Neural cell (in vitro differentiated cells): Measurements from ENCODE around the gene KRTAP4-1. TPM values are rescaled to one million over a fixed set of nuclear protein-coding genes. Genes with fewer than 3 reads are reported as not detected.
"Not testable (repeated sequence)": the region's sequence is repeated elsewhere in the genome, so short reads cannot be mapped to it uniquely, and the experiment has no call there.

ENCODE experiments used
- H2AFZ ChIP-seq: fragments of 200-600, 300-800 bp; sonication (generic), shearing (Covaris generic); 2 replicates; pipeline ENCODE4 v1.6.0; 2014; ENCODE audit warnings: low read depth, mild to moderate bottlenecking, antibody characterized with exemption, low read length, moderate library complexity
- H3F3A ChIP-seq: fragments of 200-600 bp; shearing (Covaris generic); 2 replicates; pipeline ENCODE4 v1.6.1; 2016; ENCODE audit warnings: mild to moderate bottlenecking, moderate library complexity, mixed read lengths, antibody characterized with exemption, low read length; ENCODE audit not compliant: insufficient read depth, poor library complexity, severe bottlenecking
- H3K27ac ChIP-seq: fragments of 200-600, 300-800 bp; sonication (generic), shearing (Covaris generic); 2 replicates; pipeline ENCODE4 v1.5.1; 2014; ENCODE audit warnings: mild to moderate bottlenecking, low read length, moderate library complexity
- H3K27me3 ChIP-seq: fragments of 300-800, 200-600 bp; sonication (generic), shearing (Covaris generic); 2 replicates; pipeline ENCODE4 v1.6.0; 2014; ENCODE audit warnings: mild to moderate bottlenecking, low read depth, low read length, moderate library complexity; ENCODE audit not compliant: insufficient read depth
- H3K36me3 ChIP-seq: fragments of 300-800, 200-600 bp; sonication (generic), shearing (Covaris generic); 2 replicates; pipeline ENCODE4 v1.5.1; 2014; ENCODE audit warnings: mild to moderate bottlenecking, antibody characterized with exemption, low read length, moderate library complexity; ENCODE audit not compliant: insufficient read depth
- H3K4me2 ChIP-seq: fragments of 300-800, 200-600 bp; sonication (generic), shearing (Covaris generic); 2 replicates; pipeline ENCODE4 v1.6.0; 2014; ENCODE audit warnings: mild to moderate bottlenecking, low read length
- H3K4me3 ChIP-seq: fragments of 300-800, 200-600 bp; sonication (generic), shearing (Covaris generic); 2 replicates; pipeline ENCODE4 v1.5.1; 2014; ENCODE audit warnings: mild to moderate bottlenecking, low read length, moderate library complexity
- H3K79me2 ChIP-seq: fragments of 200-600 bp; shearing (Covaris generic); replicated peaks from 2 replicates; pipeline ENCODE4 v1.6.0; 2014; ENCODE audit warnings: mild to moderate bottlenecking, low read length, moderate library complexity; ENCODE audit not compliant: insufficient read depth
- H3K9ac ChIP-seq: fragments of 300-800, 200-600 bp; sonication (generic), shearing (Covaris generic); 2 replicates; pipeline ENCODE4 v1.6.1; 2016; ENCODE audit warnings: mild to moderate bottlenecking, low read length, mixed read lengths
- H3K9me2 ChIP-seq: fragments of 200-600 bp; shearing (Covaris generic); 2 replicates; pipeline ENCODE4 v1.6.1; 2016; ENCODE audit warnings: mild to moderate bottlenecking, low read length, mixed read lengths; ENCODE audit not compliant: insufficient read depth
- H3K9me3 ChIP-seq: fragments of 200-600, 300-800 bp; sonication (generic), shearing (Covaris generic); 2 replicates; pipeline ENCODE4 v1.6.1; 2016; ENCODE audit warnings: mild to moderate bottlenecking, mixed run types, low read length, moderate library complexity, mixed read lengths
- H4K20me1 ChIP-seq: fragments of 200-600 bp; shearing (Covaris generic); 2 replicates; pipeline ENCODE4 v1.6.1; 2016; ENCODE audit warnings: mild to moderate bottlenecking, mixed run types; ENCODE audit not compliant: insufficient read depth
- EP300 ChIP-seq: fragments of 450-650 bp; conservative IDR thresholded peaks from 2 replicates; pipeline ENCODE4 v1.6.1; 2014; ENCODE audit warnings: antibody characterized with exemption, mild to moderate bottlenecking, moderate library complexity; ENCODE audit not compliant: poor library complexity, severe bottlenecking
- EZH2 ChIP-seq: fragments of 200-600, 300-800 bp; shearing (Covaris generic), sonication (generic); IDR thresholded peaks from 2 replicates; pipeline ENCODE4 v1.6.1; 2014; ENCODE audit warnings: antibody characterized with exemption, low read length, borderline replicate concordance, mild to moderate bottlenecking; ENCODE audit not compliant: insufficient read depth, poor library complexity, severe bottlenecking
- MXI1 ChIP-seq: fragments of 450-650 bp; conservative IDR thresholded peaks from 2 replicates; pipeline ENCODE4 v1.6.1; 2014; ENCODE audit warnings: antibody characterized with exemption, mild to moderate bottlenecking; ENCODE audit not compliant: poor library complexity, severe bottlenecking
- POLR2AphosphoS5 ChIP-seq: IDR thresholded peaks from 2 replicates; pipeline ENCODE4 v1.6.1; 2012
- RAD21 ChIP-seq: fragments of 450-650 bp; conservative IDR thresholded peaks from 2 replicates; pipeline ENCODE4 v1.6.1; 2014; ENCODE audit warnings: antibody characterized with exemption, mild to moderate bottlenecking, moderate library complexity
- SMC3 ChIP-seq: fragments of 450-650 bp; conservative IDR thresholded peaks from 2 replicates; pipeline ENCODE4 v1.6.1; 2014; ENCODE audit warnings: antibody characterized with exemption, mild to moderate bottlenecking, moderate library complexity; ENCODE audit not compliant: poor library complexity
- TAF1 ChIP-seq: IDR thresholded peaks from 2 replicates; pipeline ENCODE4 v1.6.1; 2012; ENCODE audit warnings: low read depth
- polyA plus RNA-seq: library from polyadenylated mRNA; depleted of rRNA; stranded (reverse); fragments of >200 nt; gene quantifications from 2 replicates; pipeline ENCODE4 v1.2.3, GENCODE V29; 2014
- TF ChIP-seq, protein P1 (sequence below): fragments of 450-650 bp; IDR thresholded peaks from 2 replicates; pipeline ENCODE4 v1.5.1; 2014; ENCODE audit warnings: antibody characterized with exemption, mild to moderate bottlenecking, moderate library complexity; ENCODE audit not compliant: poor library complexity, severe bottlenecking
- TF ChIP-seq, protein P2 (sequence below): IDR thresholded peaks from 2 replicates; pipeline ENCODE4 v1.6.1; 2012; ENCODE audit warnings: borderline replicate concordance

KRTAP4-1 gene
- polyA plus RNA-seq, 1 donor from 2014 or later, result not detected

DNA sequence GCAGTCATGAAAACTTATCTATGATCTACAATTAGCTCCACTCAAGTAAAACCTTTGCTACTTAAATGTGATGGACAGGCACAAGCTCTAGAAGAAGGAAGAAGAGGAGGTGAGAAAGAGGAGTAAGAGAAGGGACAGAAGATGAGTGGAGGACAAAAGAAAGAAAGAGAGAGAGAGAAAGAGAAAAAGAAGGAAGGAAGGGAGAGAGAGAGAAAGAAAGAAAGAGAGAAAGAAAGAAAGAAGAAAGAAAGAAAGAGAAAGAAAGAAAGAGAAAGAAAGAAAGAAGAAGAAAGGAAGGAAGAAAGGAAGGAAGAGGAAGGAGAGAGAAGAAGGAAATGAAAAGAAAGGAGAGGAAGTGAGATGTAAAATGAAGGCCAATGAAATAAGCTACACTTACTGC, 45.4 kb upstream of the KRTAP4-1 start:
- H2AFZ ChIP-seq, result no peak overlapping the region
- H3K4me3 ChIP-seq, result no peak overlapping the region
- H3K9me2 ChIP-seq, result no peaks in the 10 kb centered on the region
- H3F3A ChIP-seq, result no peaks in the 10 kb centered on the region
- H4K20me1 ChIP-seq, result no peaks in the 10 kb centered on the region
- no peaks in the 10 kb centered on the region for H3K79me2 ChIP-seq
- H3K27me3 ChIP-seq, result no peaks in the 10 kb centered on the region
- no peak overlapping the region for H3K27ac ChIP-seq
- H3K4me2 ChIP-seq, result no peak overlapping the region
- TF ChIP-seq TAF1, result no peak
- TF ChIP-seq, protein P1, sequence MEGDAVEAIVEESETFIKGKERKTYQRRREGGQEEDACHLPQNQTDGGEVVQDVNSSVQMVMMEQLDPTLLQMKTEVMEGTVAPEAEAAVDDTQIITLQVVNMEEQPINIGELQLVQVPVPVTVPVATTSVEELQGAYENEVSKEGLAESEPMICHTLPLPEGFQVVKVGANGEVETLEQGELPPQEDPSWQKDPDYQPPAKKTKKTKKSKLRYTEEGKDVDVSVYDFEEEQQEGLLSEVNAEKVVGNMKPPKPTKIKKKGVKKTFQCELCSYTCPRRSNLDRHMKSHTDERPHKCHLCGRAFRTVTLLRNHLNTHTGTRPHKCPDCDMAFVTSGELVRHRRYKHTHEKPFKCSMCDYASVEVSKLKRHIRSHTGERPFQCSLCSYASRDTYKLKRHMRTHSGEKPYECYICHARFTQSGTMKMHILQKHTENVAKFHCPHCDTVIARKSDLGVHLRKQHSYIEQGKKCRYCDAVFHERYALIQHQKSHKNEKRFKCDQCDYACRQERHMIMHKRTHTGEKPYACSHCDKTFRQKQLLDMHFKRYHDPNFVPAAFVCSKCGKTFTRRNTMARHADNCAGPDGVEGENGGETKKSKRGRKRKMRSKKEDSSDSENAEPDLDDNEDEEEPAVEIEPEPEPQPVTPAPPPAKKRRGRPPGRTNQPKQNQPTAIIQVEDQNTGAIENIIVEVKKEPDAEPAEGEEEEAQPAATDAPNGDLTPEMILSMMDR, result no peak
- no peak for TF ChIP-seq MXI1
- TF ChIP-seq RAD21, result no peak
- no peak for TF ChIP-seq POLR2AphosphoS5
- TF ChIP-seq EP300, result no peak
- no peak for TF ChIP-seq SMC3
- TF ChIP-seq EZH2, result no peak
- TF ChIP-seq, protein P2, sequence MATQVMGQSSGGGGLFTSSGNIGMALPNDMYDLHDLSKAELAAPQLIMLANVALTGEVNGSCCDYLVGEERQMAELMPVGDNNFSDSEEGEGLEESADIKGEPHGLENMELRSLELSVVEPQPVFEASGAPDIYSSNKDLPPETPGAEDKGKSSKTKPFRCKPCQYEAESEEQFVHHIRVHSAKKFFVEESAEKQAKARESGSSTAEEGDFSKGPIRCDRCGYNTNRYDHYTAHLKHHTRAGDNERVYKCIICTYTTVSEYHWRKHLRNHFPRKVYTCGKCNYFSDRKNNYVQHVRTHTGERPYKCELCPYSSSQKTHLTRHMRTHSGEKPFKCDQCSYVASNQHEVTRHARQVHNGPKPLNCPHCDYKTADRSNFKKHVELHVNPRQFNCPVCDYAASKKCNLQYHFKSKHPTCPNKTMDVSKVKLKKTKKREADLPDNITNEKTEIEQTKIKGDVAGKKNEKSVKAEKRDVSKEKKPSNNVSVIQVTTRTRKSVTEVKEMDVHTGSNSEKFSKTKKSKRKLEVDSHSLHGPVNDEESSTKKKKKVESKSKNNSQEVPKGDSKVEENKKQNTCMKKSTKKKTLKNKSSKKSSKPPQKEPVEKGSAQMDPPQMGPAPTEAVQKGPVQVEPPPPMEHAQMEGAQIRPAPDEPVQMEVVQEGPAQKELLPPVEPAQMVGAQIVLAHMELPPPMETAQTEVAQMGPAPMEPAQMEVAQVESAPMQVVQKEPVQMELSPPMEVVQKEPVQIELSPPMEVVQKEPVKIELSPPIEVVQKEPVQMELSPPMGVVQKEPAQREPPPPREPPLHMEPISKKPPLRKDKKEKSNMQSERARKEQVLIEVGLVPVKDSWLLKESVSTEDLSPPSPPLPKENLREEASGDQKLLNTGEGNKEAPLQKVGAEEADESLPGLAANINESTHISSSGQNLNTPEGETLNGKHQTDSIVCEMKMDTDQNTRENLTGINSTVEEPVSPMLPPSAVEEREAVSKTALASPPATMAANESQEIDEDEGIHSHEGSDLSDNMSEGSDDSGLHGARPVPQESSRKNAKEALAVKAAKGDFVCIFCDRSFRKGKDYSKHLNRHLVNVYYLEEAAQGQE, result no peak
- H3K9ac ChIP-seq, result no peak overlapping the region
- no peaks in the 10 kb centered on the region for H3K9me3 ChIP-seq
- no peaks in the 10 kb centered on the region for H3K36me3 ChIP-seq

DNA sequence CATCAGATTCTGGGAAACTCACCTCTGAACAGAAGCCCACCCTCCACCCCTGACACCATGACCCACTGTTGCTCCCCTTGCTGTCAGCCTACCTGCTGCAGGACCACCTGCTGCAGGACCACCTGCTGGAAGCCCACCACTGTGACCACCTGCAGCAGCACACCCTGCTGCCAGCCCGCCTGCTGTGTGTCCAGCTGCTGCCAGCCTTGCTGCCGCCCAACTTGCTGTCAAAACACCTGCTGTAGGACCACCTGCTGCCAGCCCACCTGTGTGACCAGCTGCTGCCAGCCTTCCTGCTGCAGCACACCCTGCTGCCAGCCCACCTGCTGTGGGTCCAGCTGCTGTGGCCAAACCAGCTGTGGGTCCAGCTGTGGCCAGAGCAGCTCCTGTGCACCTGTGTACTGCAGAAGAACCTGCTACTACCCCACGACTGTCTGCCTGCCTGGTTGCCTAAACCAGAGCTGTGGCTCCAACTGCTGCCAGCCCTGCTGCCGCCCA, 41.9 kb upstream of the KRTAP4-1 start, which contains the start of gene KRTAP9-2:
KRTAP9-2 (plus strand) TSS at position 51 of the 498 bp plus-strand sequence; CDS start at position 58, 7 bp downstream.
- not testable (repeated sequence) for H3K27ac ChIP-seq, H3K9me2 ChIP-seq, H3K79me2 ChIP-seq, H2AFZ ChIP-seq, H3K27me3 ChIP-seq, H3K9ac ChIP-seq, H3K4me3 ChIP-seq, H3K4me2 ChIP-seq, H4K20me1 ChIP-seq, H3F3A ChIP-seq, H3K36me3 ChIP-seq, H3K9me3 ChIP-seq

DNA sequence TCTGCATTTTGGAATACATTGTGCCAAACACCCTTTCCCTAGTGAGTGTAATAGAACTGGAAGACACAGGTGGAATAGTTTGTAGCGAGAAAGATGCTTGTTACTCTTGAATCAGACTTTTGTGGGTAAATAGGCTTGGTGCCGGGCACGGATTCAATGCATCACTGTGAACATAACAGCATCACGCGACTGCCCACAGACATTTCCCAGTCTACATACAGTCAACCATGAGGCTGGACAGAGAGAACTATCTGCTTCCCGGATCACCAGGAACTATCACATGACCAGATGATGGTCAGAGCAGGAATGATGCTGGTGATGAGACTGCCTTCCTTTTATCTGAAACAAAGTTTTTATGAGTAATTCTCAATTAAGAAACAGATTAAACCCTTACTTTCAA, 41.3 kb upstream of the KRTAP4-1 start:
- Histone ChIP-seq H3K9ac (no peak overlapping the region), H3K9me2 (no peaks in the 10 kb centered on the region), H3K4me3 (no peak overlapping the region), H3K36me3 (no peaks in the 10 kb centered on the region), H4K20me1 (no peaks in the 10 kb centered on the region), H3K9me3 (no peaks in the 10 kb centered on the region), H3K27ac (no peak overlapping the region), H2AFZ (no peak overlapping the region), H3K4me2 (no peak overlapping the region), H3K79me2 (no peaks in the 10 kb centered on the region), H3K27me3 (no peaks in the 10 kb centered on the region), H3F3A (no peaks in the 10 kb centered on the region)
- TF ChIP-seq RAD21 (no peak), EZH2 (no peak), POLR2AphosphoS5 (no peak)
